Fibroblast of lung (primary cell): ENCODE data around the gene EFCAB8.

Experiments used
- CTCF ChIP-seq, 2 donors: IDR thresholded peaks in 1 of 2; conservative IDR thresholded peaks in 1 of 2; 1 replicate in 1 of 2; 2 replicates in 1 of 2; pipeline ENCODE4 v1.5.1; 2011 to 2012; ENCODE audit warnings: low read length in 2 of 2, control low read depth in 1 of 2, inconsistent platforms in 1 of 2, low read depth in 1 of 2, mild to moderate bottlenecking in 1 of 2
- EZH2 ChIP-seq: IDR thresholded peaks from 2 replicates; pipeline ENCODE4 v1.5.1; 2012; ENCODE audit warnings: low read length, control low read depth, mild to moderate bottlenecking; ENCODE audit errors: missing control alignments

GRCh38 chr20:32823737-32824588, 34.8 kb upstream of the EFCAB8 start:
- TF ChIP-seq CTCF (conservative IDR thresholded peaks at IDR 0.05 in 1 of 2, IDR thresholded peaks at IDR 0.05 in 1 of 2; ENCODE audit: low read depth in 1 of 2, low read length in 2 of 2) = no peak
- TF ChIP-seq EZH2 = no peak
